ENCODE measurements around the gene LRRC56. TPM values are rescaled to one million over a fixed set of nuclear protein-coding genes. Genes with fewer than 3 reads are reported as not detected.

The LRRC56 gene
- total RNA-seq, 1 experiment from 2014 or later: 3.4 TPM

GRCh38 chr11:503179-503981 is 33.9 kb upstream of the LRRC56 start:
- H3K23ac ChIP-seq (ENCODE audit: insufficient read length, low read depth, low read length): no peak overlapping the region
- no peak overlapping the region for H3K4ac ChIP-seq (ENCODE audit: low read depth, low read length)
- no peak overlapping the region for H3K18ac ChIP-seq (ENCODE audit: insufficient read length, low read depth, low read length)
- no peak overlapping the region for H2AK5ac ChIP-seq (ENCODE audit: insufficient read length, low read length)
- H3K23me2 ChIP-seq (ENCODE audit: insufficient read length, low read depth, low read length, poor library complexity, severe bottlenecking): peaks cover 16% of the 10 kb centered on the region
- no peak overlapping the region for H3K27ac ChIP-seq (ENCODE audit: insufficient read length, low read depth, low read length)
- H2BK20ac ChIP-seq (ENCODE audit: low read depth, low read length, poor library complexity, severe bottlenecking): no peak overlapping the region
- H3K4me2 ChIP-seq (ENCODE audit: insufficient read depth, insufficient read length, low read length): no peak overlapping the region
- no peak overlapping the region for H3K9ac ChIP-seq (ENCODE audit: extremely low read depth, insufficient read length, low read length)
- peaks cover 16 to 35% (median 26%) of the 10 kb centered on the region in 3 experiments for H3K36me3 Mint-ChIP-seq (ENCODE audit: insufficient read depth in 1 of 3, low read depth in 3 of 3)
- no peak overlapping the region for H2BK5ac ChIP-seq (ENCODE audit: insufficient read length, low read length)
- H3K4me1 Mint-ChIP-seq: peaks cover 3 to 9% of the 10 kb centered on the region in 2 experiments; a peak in 2 of 4 replicates
- no peaks in the 10 kb centered on the region for H3K9me3 ChIP-seq (ENCODE audit: control insufficient read depth, low read depth, low read length)
- H3K56ac ChIP-seq (ENCODE audit: insufficient read length, low read depth, low read length): no peak overlapping the region
- no peak overlapping the region for H2BK120ac ChIP-seq (ENCODE audit: low read depth, low read length, poor library complexity, severe bottlenecking)
- H2AFZ ChIP-seq (ENCODE audit: low read length): no peak overlapping the region
- no peak overlapping the region for H2BK15ac ChIP-seq (ENCODE audit: low read depth, low read length)
- no peaks in the 10 kb centered on the region for H3K4me1 ChIP-seq (ENCODE audit: insufficient read depth, low read length)
- WGBS (ENCODE audit: extremely low coverage, insufficient read length, low lambda C conversion rate): no CpG with 5 or more reads among the region's 24 CpGs
- H3K9me3 Mint-ChIP-seq: 0 out of 5 replicates have a peak, but pooled peaks cover 0 to under 1% of the 10 kb centered on the region in 2 experiments
- H3K79me2 ChIP-seq (ENCODE audit: insufficient read depth, low read length): peaks cover 2% of the 10 kb centered on the region; the same call in 1 of the 2 replicates
- no peak overlapping the region for H4K5ac ChIP-seq (ENCODE audit: insufficient read length, low read depth, low read length)
- H3K14ac ChIP-seq (ENCODE audit: insufficient read depth, low read length): no peak overlapping the region
- H3T11ph ChIP-seq (ENCODE audit: low read length): no peak overlapping the region
- no peak overlapping the region for H2BK12ac ChIP-seq (ENCODE audit: insufficient read length, low read depth, low read length)
- H4K8ac ChIP-seq (replicated peaks; ENCODE audit: insufficient read length, low read depth, low read length): no peak overlapping the region
- no peak overlapping the region for H4K91ac ChIP-seq (ENCODE audit: insufficient read length, low read depth, low read length)
- H4K20me1 ChIP-seq (ENCODE audit: control insufficient read depth, insufficient read depth, insufficient read length): no peaks in the 10 kb centered on the region
- DNase-seq: no peak
- no peak overlapping the region for H3K4me3 Mint-ChIP-seq
- no peaks in the 10 kb centered on the region; the same call in none of the 2 replicates for H3K27me3 Mint-ChIP-seq (ENCODE audit: low read depth)
- TF ChIP-seq CTCF (conservative IDR thresholded peaks at IDR 0.05): no peak
- H3K79me1 ChIP-seq (ENCODE audit: insufficient read depth, low read depth, low read length, poor library complexity, severe bottlenecking): no peaks in the 10 kb centered on the region
- H3K27me3 ChIP-seq (ENCODE audit: insufficient read depth, low read length): no peaks in the 10 kb centered on the region; the same call in 1 of the 2 replicates
- H3K27ac Mint-ChIP-seq: 0 out of 7 replicates have a peak overlapping the region, but pooled peaks of 1 of the 3 experiments have one; percentile 57
